ENCODE results near the gene PGD.
"Not testable (repeated sequence)": the region's sequence is repeated elsewhere in the genome, so short reads cannot be mapped to it uniquely, and the experiment has no call there.

Gene PGD

GRCh38 chr1:10398734-10399443 lies at the start of gene PGD:
Gene PGD (plus strand): TSS chr1:10399064. CDS start chr1:10399118, 54 bp downstream.
- peak; percentile 93 for DNase-seq (ENCODE audit: low read depth, low spot score)

- DNase-seq (ENCODE audit: low read depth, low spot score) = no peak
Measured at GRCh38 chr1:10353282-10353681, 45.6 kb upstream of the PGD start.

- no peak for DNase-seq (ENCODE audit: low read depth, low spot score)
Measured at GRCh38 chr1:10353693-10354092, 45.2 kb upstream of the PGD start.

- no peak for DNase-seq (ENCODE audit: low read depth, low spot score)
Measured at GRCh38 chr1:10360045-10360444, 38.8 kb upstream of the PGD start.

GRCh38 chr1:10361515-10361914 lies 37.3 kb upstream of the PGD start:
- DNase-seq (ENCODE audit: low read depth, low spot score) = no peak

GRCh38 chr1:10368194-10368593 lies 30.7 kb upstream of the PGD start:
- no peak for DNase-seq (ENCODE audit: low read depth, low spot score)

GRCh38 chr1:10374442-10374860 lies 24.4 kb upstream of the PGD start:
- no peak for DNase-seq (ENCODE audit: low read depth, low spot score)

GRCh38 chr1:10377365-10378029 lies 21.4 kb upstream of the PGD start:
- not testable (repeated sequence) for DNase-seq (ENCODE audit: low read depth, low spot score)

GRCh38 chr1:10378081-10378841 lies 20.6 kb upstream of the PGD start:
- no peak for DNase-seq (ENCODE audit: low read depth, low spot score)

GRCh38 chr1:10379101-10379620 lies 19.7 kb upstream of the PGD start:
- no peak for DNase-seq (ENCODE audit: low read depth, low spot score)

- DNase-seq (ENCODE audit: low read depth, low spot score) = no peak
Measured at GRCh38 chr1:10379676-10380075, 19.2 kb upstream of the PGD start.

GRCh38 chr1:10380594-10381275 lies 18.1 kb upstream of the PGD start:
- DNase-seq (ENCODE audit: low read depth, low spot score) = no peak

GRCh38 chr1:10383630-10384029 lies 15.2 kb upstream of the PGD start:
- DNase-seq (ENCODE audit: low read depth, low spot score) = no peak

GRCh38 chr1:10384219-10384618 lies 14.6 kb upstream of the PGD start:
- DNase-seq (ENCODE audit: low read depth, low spot score) = no peak

GRCh38 chr1:10386761-10387676 lies 11.8 kb upstream of the PGD start:
- no peak for DNase-seq (ENCODE audit: low read depth, low spot score)

GRCh38 chr1:10387677-10388386 lies 11.0 kb upstream of the PGD start:
- no peak for DNase-seq (ENCODE audit: low read depth, low spot score)

GRCh38 chr1:10388387-10388715 lies 10.5 kb upstream of the PGD start:
- no peak for DNase-seq (ENCODE audit: low read depth, low spot score)

- no peak for DNase-seq (ENCODE audit: low read depth, low spot score)
Measured at GRCh38 chr1:10389271-10389973, 9.4 kb upstream of the PGD start.

GRCh38 chr1:10396870-10397269 lies 2.0 kb upstream of the PGD start:
- DNase-seq (ENCODE audit: low read depth, low spot score) = no peak
